ENCODE data around the gene ABCC10. TPM values are rescaled to one million over a fixed set of nuclear protein-coding genes. Genes with fewer than 3 reads are reported as not detected.

Gene ABCC10
- total and polyA plus RNA-seq, 10 of the 15 experiments (the other 5 are each of a cell fraction or from before 2014, with no cell fraction given), result 0.80 to 18.2 (median 6.4) TPM

DNA sequence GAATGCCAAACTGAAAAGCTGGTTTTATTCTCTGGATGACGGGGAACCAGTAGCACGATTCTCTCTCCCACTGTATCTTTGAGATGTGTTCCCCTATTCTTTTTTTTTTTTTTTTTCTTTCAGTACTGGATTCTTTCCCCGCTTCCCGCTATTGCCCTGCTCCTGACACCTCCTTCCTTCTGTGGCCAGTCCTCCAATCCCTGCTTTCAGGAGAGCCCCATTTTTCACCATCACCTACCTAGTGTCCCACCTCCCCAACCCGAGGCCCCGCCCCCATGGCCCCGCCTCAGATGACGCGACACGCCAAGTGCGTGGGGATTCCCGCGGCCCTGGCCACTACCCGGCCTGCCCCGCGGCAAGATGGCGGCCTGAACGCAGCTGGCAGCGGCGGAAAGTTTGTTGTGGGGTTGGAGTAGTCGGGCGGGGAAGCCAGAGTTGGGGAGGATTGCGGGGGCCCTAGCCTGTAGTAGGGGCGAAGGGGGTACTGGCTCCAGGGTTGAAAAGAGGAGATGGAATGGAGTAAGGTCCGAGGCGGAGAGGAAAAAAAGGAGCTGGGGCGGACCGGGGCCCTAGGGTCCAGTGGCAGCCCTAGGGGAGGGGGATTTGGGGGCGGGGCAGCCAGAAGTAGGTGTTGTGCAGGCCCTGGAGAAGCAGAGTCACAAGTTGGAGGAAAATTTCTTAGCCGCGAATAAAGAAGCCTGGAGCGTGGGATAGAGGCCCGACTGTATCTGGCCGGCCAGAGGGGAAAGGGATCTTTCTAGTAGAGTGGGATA, 50.1 kb downstream of the ABCC10 start, which contains the start of gene TJAP1 (continued):
- TF ChIP-seq, protein P1, sequence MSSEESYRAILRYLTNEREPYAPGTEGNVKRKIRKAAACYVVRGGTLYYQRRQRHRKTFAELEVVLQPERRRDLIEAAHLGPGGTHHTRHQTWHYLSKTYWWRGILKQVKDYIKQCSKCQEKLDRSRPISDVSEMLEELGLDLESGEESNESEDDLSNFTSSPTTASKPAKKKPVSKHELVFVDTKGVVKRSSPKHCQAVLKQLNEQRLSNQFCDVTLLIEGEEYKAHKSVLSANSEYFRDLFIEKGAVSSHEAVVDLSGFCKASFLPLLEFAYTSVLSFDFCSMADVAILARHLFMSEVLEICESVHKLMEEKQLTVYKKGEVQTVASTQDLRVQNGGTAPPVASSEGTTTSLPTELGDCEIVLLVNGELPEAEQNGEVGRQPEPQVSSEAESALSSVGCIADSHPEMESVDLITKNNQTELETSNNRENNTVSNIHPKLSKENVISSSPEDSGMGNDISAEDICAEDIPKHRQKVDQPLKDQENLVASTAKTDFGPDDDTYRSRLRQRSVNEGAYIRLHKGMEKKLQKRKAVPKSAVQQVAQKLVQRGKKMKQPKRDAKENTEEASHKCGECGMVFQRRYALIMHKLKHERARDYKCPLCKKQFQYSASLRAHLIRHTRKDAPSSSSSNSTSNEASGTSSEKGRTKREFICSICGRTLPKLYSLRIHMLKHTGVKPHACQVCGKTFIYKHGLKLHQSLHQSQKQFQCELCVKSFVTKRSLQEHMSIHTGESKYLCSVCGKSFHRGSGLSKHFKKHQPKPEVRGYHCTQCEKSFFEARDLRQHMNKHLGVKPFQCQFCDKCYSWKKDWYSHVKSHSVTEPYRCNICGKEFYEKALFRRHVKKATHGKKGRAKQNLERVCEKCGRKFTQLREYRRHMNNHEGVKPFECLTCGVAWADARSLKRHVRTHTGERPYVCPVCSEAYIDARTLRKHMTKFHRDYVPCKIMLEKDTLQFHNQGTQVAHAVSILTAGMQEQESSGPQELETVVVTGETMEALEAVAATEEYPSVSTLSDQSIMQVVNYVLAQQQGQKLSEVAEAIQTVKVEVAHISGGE (CRISPR knock-in tag; IDR thresholded peaks at IDR 0.05), result no peak
- TF ChIP-seq, protein P2, sequence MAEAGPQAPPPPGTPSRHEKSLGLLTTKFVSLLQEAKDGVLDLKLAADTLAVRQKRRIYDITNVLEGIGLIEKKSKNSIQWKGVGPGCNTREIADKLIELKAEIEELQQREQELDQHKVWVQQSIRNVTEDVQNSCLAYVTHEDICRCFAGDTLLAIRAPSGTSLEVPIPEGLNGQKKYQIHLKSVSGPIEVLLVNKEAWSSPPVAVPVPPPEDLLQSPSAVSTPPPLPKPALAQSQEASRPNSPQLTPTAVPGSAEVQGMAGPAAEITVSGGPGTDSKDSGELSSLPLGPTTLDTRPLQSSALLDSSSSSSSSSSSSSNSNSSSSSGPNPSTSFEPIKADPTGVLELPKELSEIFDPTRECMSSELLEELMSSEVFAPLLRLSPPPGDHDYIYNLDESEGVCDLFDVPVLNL (IDR thresholded peaks at IDR 0.05; ENCODE audit: low read depth, low read length), result peak; percentile 65; the same call in 1 of the 2 replicates
- TF ChIP-seq EED (IDR thresholded peaks at IDR 0.05; ENCODE audit: low read depth) (no peak), HDAC2 (IDR thresholded peaks at IDR 0.05) (no peak), RFX5 (IDR thresholded peaks at IDR 0.05; ENCODE audit: low read depth, low read length) (no peak), MTA2 (IDR thresholded peaks at IDR 0.05; ENCODE audit: low read depth) (no peak), SIN3A (IDR thresholded peaks at IDR 0.05; ENCODE audit: low read depth, low read length) (peak; percentile 71; the same call in 1 of the 2 replicates), CBX3 (IDR thresholded peaks at IDR 0.05; ENCODE audit: borderline replicate concordance, low read depth) (no peak), PML (IDR thresholded peaks at IDR 0.05; ENCODE audit: low read length) (0 out of 2 replicates have a peak, but pooled peaks have one; percentile 33), YBX1 (IDR thresholded peaks at IDR 0.05) (0 out of 2 replicates have a peak, but pooled peaks have one; percentile 34), ZNF384 (IDR thresholded peaks at IDR 0.05; ENCODE audit: borderline replicate concordance, low read depth, low read length) (no peak), CBFB (IDR thresholded peaks at IDR 0.05; ENCODE audit: low read depth) (peak; percentile 63; the same call in 1 of the 2 replicates), JUND (IDR thresholded peaks at IDR 0.05; ENCODE audit: low read depth, low read length) (0 out of 2 replicates have a peak, but pooled peaks have one; percentile 7), YY1 (IDR thresholded peaks at IDR 0.05; ENCODE audit: low read depth, low read length) (peak; percentile 98), FOXK2 (IDR thresholded peaks at IDR 0.05) (no peak), PAX5 (IDR thresholded peaks at IDR 0.05; ENCODE audit: borderline replicate concordance, low read depth, low read length) (no peak), FOS (IDR thresholded peaks at IDR 0.05; ENCODE audit: borderline replicate concordance, extremely low read depth, insufficient read length) (no peak), HCFC1 (IDR thresholded peaks at IDR 0.05; ENCODE audit: low read length) (peak; percentile 40; the same call in 1 of the 2 replicates)
- TF ChIP-seq, protein P3, sequence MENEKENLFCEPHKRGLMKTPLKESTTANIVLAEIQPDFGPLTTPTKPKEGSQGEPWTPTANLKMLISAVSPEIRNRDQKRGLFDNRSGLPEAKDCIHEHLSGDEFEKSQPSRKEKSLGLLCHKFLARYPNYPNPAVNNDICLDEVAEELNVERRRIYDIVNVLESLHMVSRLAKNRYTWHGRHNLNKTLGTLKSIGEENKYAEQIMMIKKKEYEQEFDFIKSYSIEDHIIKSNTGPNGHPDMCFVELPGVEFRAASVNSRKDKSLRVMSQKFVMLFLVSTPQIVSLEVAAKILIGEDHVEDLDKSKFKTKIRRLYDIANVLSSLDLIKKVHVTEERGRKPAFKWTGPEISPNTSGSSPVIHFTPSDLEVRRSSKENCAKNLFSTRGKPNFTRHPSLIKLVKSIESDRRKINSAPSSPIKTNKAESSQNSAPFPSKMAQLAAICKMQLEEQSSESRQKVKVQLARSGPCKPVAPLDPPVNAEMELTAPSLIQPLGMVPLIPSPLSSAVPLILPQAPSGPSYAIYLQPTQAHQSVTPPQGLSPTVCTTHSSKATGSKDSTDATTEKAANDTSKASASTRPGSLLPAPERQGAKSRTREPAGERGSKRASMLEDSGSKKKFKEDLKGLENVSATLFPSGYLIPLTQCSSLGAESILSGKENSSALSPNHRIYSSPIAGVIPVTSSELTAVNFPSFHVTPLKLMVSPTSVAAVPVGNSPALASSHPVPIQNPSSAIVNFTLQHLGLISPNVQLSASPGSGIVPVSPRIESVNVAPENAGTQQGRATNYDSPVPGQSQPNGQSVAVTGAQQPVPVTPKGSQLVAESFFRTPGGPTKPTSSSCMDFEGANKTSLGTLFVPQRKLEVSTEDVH (IDR thresholded peaks at IDR 0.05; ENCODE audit: low read depth, partially characterized antibody), result no peak
- TF ChIP-seq, protein P4, sequence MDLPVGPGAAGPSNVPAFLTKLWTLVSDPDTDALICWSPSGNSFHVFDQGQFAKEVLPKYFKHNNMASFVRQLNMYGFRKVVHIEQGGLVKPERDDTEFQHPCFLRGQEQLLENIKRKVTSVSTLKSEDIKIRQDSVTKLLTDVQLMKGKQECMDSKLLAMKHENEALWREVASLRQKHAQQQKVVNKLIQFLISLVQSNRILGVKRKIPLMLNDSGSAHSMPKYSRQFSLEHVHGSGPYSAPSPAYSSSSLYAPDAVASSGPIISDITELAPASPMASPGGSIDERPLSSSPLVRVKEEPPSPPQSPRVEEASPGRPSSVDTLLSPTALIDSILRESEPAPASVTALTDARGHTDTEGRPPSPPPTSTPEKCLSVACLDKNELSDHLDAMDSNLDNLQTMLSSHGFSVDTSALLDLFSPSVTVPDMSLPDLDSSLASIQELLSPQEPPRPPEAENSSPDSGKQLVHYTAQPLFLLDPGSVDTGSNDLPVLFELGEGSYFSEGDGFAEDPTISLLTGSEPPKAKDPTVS (IDR thresholded peaks at IDR 0.05; ENCODE audit: low read depth, low read length), result no peak
- TF ChIP-seq, protein P5, sequence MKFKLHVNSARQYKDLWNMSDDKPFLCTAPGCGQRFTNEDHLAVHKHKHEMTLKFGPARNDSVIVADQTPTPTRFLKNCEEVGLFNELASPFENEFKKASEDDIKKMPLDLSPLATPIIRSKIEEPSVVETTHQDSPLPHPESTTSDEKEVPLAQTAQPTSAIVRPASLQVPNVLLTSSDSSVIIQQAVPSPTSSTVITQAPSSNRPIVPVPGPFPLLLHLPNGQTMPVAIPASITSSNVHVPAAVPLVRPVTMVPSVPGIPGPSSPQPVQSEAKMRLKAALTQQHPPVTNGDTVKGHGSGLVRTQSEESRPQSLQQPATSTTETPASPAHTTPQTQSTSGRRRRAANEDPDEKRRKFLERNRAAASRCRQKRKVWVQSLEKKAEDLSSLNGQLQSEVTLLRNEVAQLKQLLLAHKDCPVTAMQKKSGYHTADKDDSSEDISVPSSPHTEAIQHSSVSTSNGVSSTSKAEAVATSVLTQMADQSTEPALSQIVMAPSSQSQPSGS (IDR thresholded peaks at IDR 0.05; ENCODE audit: low read length), result no peak

Data from GM12878 (cell line).